DLD1 (cell line): ENCODE measurements around the gene RRBP1.

Experiments
- in situ Hi-C: cut with HindIII; loops from 2 replicates; pipeline ENCODE4 v1.10.0; 2017; ENCODE audit warnings: low sequenced_read_pairs

Gene RRBP1

GRCh38 chr20:17650301-17651128 lies 31.5 kb downstream of the RRBP1 start:
- in situ Hi-C loops: no loop called here

DNA sequence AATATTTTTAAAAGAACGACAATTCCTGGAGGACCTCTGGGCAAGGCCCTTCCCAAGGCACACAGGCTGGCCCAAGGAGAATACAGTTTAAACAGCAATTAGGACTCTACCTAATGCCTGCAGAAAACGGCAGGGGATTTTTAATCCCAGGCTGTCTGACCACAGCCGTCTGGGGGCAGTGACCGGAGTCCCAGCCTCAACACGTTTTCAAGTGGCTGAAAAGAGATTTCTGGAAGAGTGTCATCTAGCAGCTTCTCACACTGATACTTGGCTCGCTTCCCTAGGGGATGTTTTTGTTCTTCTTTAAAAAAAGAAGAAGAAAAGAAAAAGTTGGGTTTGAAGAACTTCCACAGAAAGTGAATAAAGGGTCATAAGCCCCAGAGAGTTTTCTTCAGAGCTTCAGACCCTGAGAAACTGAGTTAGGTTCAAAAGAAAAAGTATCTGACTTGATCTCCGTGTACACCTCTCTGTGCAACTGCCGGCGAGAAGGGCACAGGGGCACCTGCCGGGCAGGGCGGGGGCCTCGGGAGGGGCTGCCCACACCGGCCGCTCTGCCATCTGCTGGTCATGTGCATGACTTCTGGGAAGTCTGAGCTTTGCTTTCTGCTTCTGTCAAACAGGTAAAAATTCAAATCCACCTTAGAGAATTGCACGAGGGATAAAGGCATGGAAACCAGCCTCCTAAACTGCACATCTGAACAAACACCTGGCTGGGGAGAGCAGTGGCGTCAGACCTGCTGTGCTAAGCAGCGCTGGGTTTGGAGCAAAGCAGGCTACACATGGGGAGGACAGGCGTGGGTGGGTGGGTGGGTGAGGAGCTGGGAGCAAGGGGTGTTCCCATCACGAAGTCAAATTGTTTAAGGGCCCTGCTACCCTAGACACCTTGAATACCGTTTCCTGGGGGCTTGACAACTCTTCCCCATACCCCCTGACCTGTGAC lies 33.0 kb downstream of the RRBP1 start:
- in situ Hi-C loops: no loop called here

GRCh38 chr20:17648315-17648646 lies 33.8 kb downstream of the RRBP1 start:
- in situ Hi-C loops: no loop called here

GRCh38 chr20:17647391-17648314 lies 34.4 kb downstream of the RRBP1 start:
- in situ Hi-C loops: no loop called here

- in situ Hi-C loops: no loop called here
These were observed 35.1 kb downstream of the RRBP1 start for GRCh38 chr20:17646961-17647301.

- in situ Hi-C loops: no loop called here
These were observed 35.7 kb downstream of the RRBP1 start for GRCh38 chr20:17646209-17646960.

GRCh38 chr20:17645546-17646208 lies 36.4 kb downstream of the RRBP1 start:
- in situ Hi-C loops: no loop called here

- in situ Hi-C loops: no loop called here
These were observed 37.0 kb downstream of the RRBP1 start for GRCh38 chr20:17645010-17645409.

GRCh38 chr20:17644451-17644850 lies 37.6 kb downstream of the RRBP1 start:
- in situ Hi-C loops: no loop called here

DNA sequence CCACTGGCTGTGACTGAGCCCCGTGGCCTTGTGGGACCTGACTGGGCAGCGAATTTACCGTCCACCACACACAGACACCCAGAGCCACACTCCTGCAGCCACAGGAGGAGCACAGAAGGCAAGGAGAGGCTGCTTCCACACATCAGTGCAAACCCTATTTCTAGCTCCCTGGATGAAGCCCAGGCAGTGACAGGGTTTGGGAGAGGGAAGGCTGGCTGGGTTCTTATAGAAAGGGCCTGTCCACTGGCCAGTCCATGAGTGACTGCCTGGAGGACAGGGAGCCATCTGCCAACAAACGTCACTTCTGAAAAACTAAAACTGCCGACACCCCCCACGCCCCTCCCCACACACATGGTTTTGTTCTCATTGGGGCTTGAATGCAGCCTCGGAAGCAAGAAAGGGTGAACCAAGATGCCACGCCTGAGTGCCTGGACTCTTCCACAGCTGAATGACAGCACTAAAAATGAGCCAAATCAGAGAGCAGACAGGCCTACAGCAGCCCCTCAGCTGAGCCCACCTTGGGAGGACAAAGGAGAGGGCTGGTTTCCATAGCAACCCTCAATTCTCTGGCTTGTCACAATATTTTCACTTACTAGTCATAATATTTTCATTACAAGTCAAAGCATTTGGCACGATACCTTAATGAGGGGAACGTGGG lies 38.4 kb downstream of the RRBP1 start:
- in situ Hi-C loops: no loop called here

DNA sequence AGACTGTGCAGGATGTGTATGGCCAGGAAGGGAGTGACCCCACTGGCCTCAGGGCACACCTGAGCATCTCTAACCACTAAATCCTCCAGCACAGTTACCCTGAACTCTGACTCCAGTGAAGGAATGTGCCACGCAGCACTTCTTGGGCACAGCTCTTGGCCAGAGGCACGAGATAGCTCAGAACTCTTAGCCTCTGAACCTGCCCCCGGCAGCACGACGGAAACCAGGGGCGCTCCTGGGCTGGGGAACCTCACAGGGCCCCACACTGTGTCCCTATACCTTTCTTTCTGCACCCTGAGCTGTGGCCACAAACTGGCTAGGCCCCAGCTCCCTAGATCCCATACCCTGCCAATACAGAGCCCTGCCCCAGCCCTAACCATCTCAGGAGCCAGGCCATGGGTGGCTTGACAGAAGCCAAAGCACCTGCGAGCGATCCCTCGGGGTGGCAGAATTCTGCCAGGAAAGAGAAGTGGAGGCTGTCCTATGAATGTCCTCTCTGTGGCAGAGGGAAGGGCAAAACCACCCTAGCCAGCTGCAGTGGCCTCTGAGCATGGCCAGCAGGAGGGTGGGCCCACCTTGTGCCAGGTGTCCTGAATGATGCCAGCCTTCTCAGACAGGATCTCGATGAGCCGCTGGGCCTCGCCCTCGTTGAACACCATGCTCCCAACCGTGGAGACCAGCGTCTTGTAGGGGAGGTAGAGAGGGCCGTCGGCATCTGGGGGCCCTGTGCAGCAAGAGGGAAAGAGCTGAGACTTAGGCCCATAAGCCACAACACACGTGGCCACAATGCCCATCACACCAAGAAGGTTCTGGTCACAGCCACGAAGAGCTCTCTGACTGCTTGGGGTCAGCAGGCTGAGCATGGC lies 39.4 kb downstream of the RRBP1 start:
- in situ Hi-C loops: no loop called here

- in situ Hi-C loops: no loop called here
These were observed 40.0 kb downstream of the RRBP1 start for GRCh38 chr20:17641993-17642392.

- in situ Hi-C loops: no loop called here
These were observed 40.5 kb downstream of the RRBP1 start for GRCh38 chr20:17641520-17641964.

GRCh38 chr20:17640875-17641378 lies 41.1 kb downstream of the RRBP1 start:
- in situ Hi-C loops: no loop called here

- in situ Hi-C loops: no loop called here
These were observed 41.7 kb downstream of the RRBP1 start for GRCh38 chr20:17640146-17640874.

GRCh38 chr20:17638835-17639407 lies 43.1 kb downstream of the RRBP1 start:
- in situ Hi-C loops: loop anchor here (10.0 kb wide), 1 partner anchor 406 kb away; no protein-coding TSS in a partner anchor
